PC-9 (cell line): ENCODE measurements around the gene CHRNB1. TPM values are rescaled to one million over a fixed set of nuclear protein-coding genes. Genes with fewer than 3 reads are reported as not detected.

Experiments used
- BruUV-seq: library from RNA; stranded (reverse); fragments of 400-500 nt; replicated peaks from 2 replicates; lab custom pipeline; 2021; lab: Mats Ljungman, UMichigan
- CTCF ChIA-PET: fragments of 300-600 bp; sonication (Branson Sonifier 250); formaldehyde crosslinking; loops from one replicate; lab custom pipeline; 2022; ENCODE audit warnings: antibody characterized with exemption; lab: Charles Lee
- POLR2A ChIA-PET: fragments of 300-600 bp; sonication (Branson Sonifier 250); formaldehyde crosslinking; loops from one replicate; lab custom pipeline; 2022; ENCODE audit warnings: antibody characterized with exemption; ENCODE audit not compliant: unreplicated experiment; lab: Charles Lee
- DNase-seq, 2 experiments: peaks; one replicate each; pipeline versions ENCODE4 v3.0.0 to v3.0.0-alpha.2; 2015 to 2022; ENCODE audit warnings: mixed read lengths in 1 of 2
- H2AFZ ChIP-seq: fragments of 200-600 bp; sonication (generic); 2 replicates; pipeline ENCODE4 v1.8.1; 2017; ENCODE audit warnings: antibody characterized with exemption
- H3F3A ChIP-seq: fragments of 200-600 bp; sonication (generic); 2 replicates; pipeline ENCODE4 v1.8.1; 2017; ENCODE audit warnings: antibody characterized with exemption, mild to moderate bottlenecking, low read depth; ENCODE audit not compliant: insufficient read depth
- H3K27ac ChIP-seq: fragments of 200-600 bp; sonication (generic); 2 replicates; pipeline ENCODE4 v1.6.1; 2016; ENCODE audit warnings: mixed run types
- H3K27me3 ChIP-seq: fragments of 200-600 bp; sonication (generic); 2 replicates; pipeline ENCODE4 v1.6.1; 2016; ENCODE audit warnings: low read depth, mixed run types; ENCODE audit not compliant: insufficient read depth
- H3K36me3 ChIP-seq: fragments of 200-600 bp; sonication (generic); 2 replicates; pipeline ENCODE4 v1.6.1; 2016; ENCODE audit warnings: low read depth, mixed run types
- H3K4me1 ChIP-seq: fragments of 200-600 bp; sonication (generic); replicated peaks from 2 replicates; pipeline ENCODE4 v1.6.1; 2016; ENCODE audit warnings: mixed run types; ENCODE audit not compliant: insufficient read depth
- H3K4me2 ChIP-seq: fragments of 200-600 bp; sonication (generic); 2 replicates; pipeline ENCODE4 v1.6.1; 2017; ENCODE audit warnings: mixed run types
- H3K4me3 ChIP-seq: fragments of 200-600 bp; sonication (generic); 2 replicates; pipeline ENCODE4 v1.6.1; 2016; ENCODE audit warnings: mixed run types
- H3K79me2 ChIP-seq: fragments of 200-600 bp; sonication (generic); 2 replicates; pipeline ENCODE4 v1.6.1; 2017; ENCODE audit warnings: low read depth, mixed run types
- H3K9me2 ChIP-seq: fragments of 200-600 bp; sonication (generic); 2 replicates; pipeline ENCODE4 v1.8.1; 2017; ENCODE audit warnings: mild to moderate bottlenecking; ENCODE audit not compliant: insufficient read depth
- H3K9me3 ChIP-seq: fragments of 200-600 bp; sonication (generic); 2 replicates; pipeline ENCODE4 v1.8.1; 2016; ENCODE audit warnings: low read depth; ENCODE audit not compliant: insufficient read depth
- H4K20me1 ChIP-seq: fragments of 200-600 bp; sonication (generic); 2 replicates; pipeline ENCODE4 v1.8.1; 2017; ENCODE audit not compliant: insufficient read depth
- EZH2 ChIP-seq: fragments of 200-600 bp; sonication (generic); IDR thresholded peaks from 2 replicates; pipeline ENCODE4 v1.8.0; 2017; ENCODE audit warnings: antibody characterized with exemption, low read depth
- intact Hi-C: fragments of 100-400 bp; cut with micrococcal nuclease; formaldehyde crosslinking; loops from one replicate; pipeline ENCODE4 v1.10.0; 2022; ENCODE audit not compliant: unreplicated experiment
- total RNA-seq: library from RNA; stranded (reverse); gene quantifications from 2 replicates; pipeline ENCODE4 v1.2.3, GENCODE V29; 2021
- TF ChIP-seq, protein P1 (sequence below): fragments of 200-600 bp; sonication (generic); conservative IDR thresholded peaks from 2 replicates; pipeline ENCODE4 v1.6.1; 2017; ENCODE audit warnings: mixed run types, antibody characterized with exemption, mild to moderate bottlenecking, moderate library complexity

CHRNB1 gene
- total RNA-seq, 1 experiment from 2014 or later: 53.4 TPM

DNA sequence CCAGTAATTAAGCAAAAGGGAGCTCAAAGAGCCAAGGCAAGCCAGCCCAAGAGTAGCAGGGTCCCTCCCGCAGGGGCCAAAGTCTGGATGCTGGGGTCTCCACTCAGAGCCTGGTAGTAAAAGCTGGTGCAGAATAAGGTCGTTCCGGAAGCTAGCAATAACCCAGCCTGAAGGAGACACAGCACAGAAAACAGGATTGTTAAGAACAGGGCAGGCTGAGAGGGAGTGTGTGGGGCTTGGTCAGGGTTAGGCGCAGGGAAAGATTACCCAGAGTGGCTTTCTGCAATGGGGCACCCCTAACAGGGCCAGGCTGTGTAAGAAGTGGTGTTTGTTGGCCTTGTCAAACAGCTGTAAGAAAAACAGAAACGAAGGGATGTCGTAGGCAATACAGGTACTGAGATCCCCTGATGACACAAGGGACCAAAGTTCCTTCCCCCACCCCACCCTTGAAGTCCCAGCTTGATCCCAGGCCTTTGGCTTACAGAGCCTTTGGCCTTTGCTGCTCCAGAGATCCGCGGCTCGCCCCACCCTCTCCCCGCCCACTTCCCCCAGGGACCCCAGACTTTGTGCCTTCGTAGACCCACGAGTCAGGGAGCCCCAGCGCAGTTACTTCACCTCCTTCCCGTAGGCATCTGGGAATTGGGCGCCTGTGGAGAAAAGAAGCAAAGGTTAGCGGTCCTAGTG is 41.7 kb upstream of the CHRNB1 start:
- Histone ChIP-seq H3K79me2 (0 out of 2 replicates have a peak, but pooled peaks cover 5% of the 10 kb centered on the region), H3K27me3 (no peaks in the 10 kb centered on the region), H2AFZ (no peak overlapping the region), H3K9me3 (no peaks in the 10 kb centered on the region), H3K9me2 (no peaks in the 10 kb centered on the region), H3K36me3 (no peaks in the 10 kb centered on the region), H3K4me3 (peak overlapping the region; percentile 76), H3K4me2 (peak overlapping the region; percentile 88), H3K4me1 (peaks cover 15% of the 10 kb centered on the region), H3K27ac (0 out of 2 replicates have a peak overlapping the region, but pooled peaks have one; percentile 12), H3F3A (peaks cover 12% of the 10 kb centered on the region; the same call in 1 of the 2 replicates), H4K20me1 (no peaks in the 10 kb centered on the region)
- intact Hi-C loops: loop anchor here (5.0 kb wide), 5 partner anchors 51 to 434 kb away; partner anchors contain the start of genes CLDN7, KCTD11, TP53 and WRAP53
- TF ChIP-seq, protein P1, sequence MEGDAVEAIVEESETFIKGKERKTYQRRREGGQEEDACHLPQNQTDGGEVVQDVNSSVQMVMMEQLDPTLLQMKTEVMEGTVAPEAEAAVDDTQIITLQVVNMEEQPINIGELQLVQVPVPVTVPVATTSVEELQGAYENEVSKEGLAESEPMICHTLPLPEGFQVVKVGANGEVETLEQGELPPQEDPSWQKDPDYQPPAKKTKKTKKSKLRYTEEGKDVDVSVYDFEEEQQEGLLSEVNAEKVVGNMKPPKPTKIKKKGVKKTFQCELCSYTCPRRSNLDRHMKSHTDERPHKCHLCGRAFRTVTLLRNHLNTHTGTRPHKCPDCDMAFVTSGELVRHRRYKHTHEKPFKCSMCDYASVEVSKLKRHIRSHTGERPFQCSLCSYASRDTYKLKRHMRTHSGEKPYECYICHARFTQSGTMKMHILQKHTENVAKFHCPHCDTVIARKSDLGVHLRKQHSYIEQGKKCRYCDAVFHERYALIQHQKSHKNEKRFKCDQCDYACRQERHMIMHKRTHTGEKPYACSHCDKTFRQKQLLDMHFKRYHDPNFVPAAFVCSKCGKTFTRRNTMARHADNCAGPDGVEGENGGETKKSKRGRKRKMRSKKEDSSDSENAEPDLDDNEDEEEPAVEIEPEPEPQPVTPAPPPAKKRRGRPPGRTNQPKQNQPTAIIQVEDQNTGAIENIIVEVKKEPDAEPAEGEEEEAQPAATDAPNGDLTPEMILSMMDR: no peak
- TF ChIP-seq EZH2: no peak
- ChIA-PET CTCF (interaction anchor here (0.5 to 1.3 kb wide), 5 partner anchors 32 to 716 kb away, joined by 3 to 19 read pairs (median 5); partner anchors contain the start of genes ALOXE3, SLC2A4 and TMEM102), POLR2A (interaction anchor here (0.5 to 2.1 kb wide), 12 partner anchors 9 to 1241 kb away, joined by 3 to 34 read pairs (median 6); partner anchors contain the start of genes KCNAB3, PLSCR3 and TMEM102)
- DNase-seq: peak in 1 of 2 experiments; percentile 26
- TSS peak; percentile 49 for BruUV-seq

DNA sequence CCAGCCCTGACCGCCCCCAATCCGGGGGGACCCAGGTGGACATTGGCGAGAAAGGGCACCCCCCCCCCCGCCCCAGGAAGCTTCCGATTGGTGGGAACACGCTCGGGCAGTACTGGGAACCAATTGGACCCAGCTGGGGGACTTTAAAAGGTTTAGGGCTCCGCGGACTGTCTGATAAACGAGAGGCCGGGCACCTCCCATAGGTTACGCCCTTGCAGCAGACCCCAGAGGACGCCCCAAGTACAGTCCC is 41.2 kb upstream of the CHRNB1 start:
- Histone ChIP-seq H3K9me3 (no peaks in the 10 kb centered on the region), H3K4me2 (peak overlapping the region; percentile 88), H4K20me1 (no peaks in the 10 kb centered on the region), H3K4me1 (peaks cover 15% of the 10 kb centered on the region), H3K9me2 (no peaks in the 10 kb centered on the region), H3K79me2 (0 out of 2 replicates have a peak, but pooled peaks cover 5% of the 10 kb centered on the region), H3K27ac (peak overlapping the region; percentile 51; the same call in 1 of the 2 replicates), H3F3A (peaks cover 12% of the 10 kb centered on the region; the same call in 1 of the 2 replicates), H3K4me3 (peak overlapping the region; percentile 76), H3K27me3 (no peaks in the 10 kb centered on the region), H2AFZ (no peak overlapping the region), H3K36me3 (no peaks in the 10 kb centered on the region)
- no peak for TF ChIP-seq EZH2
- TF ChIP-seq, protein P1: no peak
- intact Hi-C loops: loop anchor here (5.0 kb wide), 5 partner anchors 51 to 434 kb away; partner anchors contain the start of genes CLDN7, KCTD11, TP53 and WRAP53
- ChIA-PET CTCF (interaction anchor here (0.5 to 1.3 kb wide), 7 partner anchors 32 to 284 kb away, joined by 3 to 19 read pairs (median 7); partner anchors contain the start of genes SLC2A4 and TMEM102), POLR2A (interaction anchor here (0.5 to 2.1 kb wide), 19 partner anchors 9 to 1241 kb away, joined by 3 to 34 read pairs (median 7); partner anchors contain the start of genes CTDNEP1, PLSCR3 and TMEM102)
- BruUV-seq: no TSS peak
- no peak for DNase-seq

DNA sequence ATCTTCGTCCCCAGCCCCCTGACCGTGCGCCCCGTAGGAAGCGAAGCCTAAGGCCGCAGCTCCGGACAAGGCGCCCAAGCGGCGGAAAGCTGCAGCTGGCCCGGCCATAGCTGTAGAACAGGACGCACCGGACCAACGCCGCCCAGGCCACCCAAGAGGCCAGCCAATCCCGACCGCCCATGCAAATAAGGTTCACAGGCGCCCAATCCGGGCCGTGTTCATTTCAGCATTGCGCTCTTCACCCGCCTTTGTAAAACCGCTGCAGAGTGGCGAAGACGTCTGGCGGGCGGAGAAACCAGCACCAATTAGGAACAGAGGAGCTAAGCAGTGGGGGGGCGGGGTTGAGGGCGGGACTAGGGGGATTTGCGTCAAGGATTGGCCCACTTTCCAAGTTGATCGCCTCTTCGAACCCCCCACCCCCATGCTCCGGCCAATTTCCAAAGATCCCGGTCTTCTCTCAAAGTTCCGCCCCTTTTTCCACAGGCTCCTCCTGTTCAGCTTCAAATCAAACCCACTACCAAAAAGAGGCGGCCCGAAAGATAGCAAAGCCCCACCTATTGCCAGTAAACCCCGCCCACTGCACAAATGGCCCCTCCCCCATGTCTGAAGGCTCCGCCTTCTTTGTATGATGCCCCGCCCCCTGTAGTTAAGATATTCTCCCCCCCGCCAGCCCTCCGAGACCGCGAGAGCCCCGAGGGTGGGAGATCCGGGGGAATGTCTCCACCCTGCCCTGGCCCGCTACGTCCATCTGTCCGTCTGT is 40.7 kb upstream of the CHRNB1 start, which contains the start of gene TMEM256:
Gene TMEM256, minus strand, starts transcription at position 121 of the 760 bp plus-strand sequence. Its CDS starts 13 bp downstream, at position 108.
- BruUV-seq: no TSS peak
- H3K79me2 ChIP-seq: 0 out of 2 replicates have a peak, but pooled peaks cover 5% of the 10 kb centered on the region
- no peaks in the 10 kb centered on the region for H3K36me3 ChIP-seq
- TF ChIP-seq, protein P1: no peak
- TF ChIP-seq EZH2: no peak
- H3K4me1 ChIP-seq: peaks cover 15% of the 10 kb centered on the region
- peak within 1 kb of the TSS; percentile 81 for H2AFZ ChIP-seq
- H4K20me1 ChIP-seq: no peaks in the 10 kb centered on the region
- H3K27me3 ChIP-seq: no peaks in the 10 kb centered on the region
- H3K9me2 ChIP-seq: no peaks in the 10 kb centered on the region
- peak within 1 kb of the TSS; percentile 51; the same call in 1 of the 2 replicates for H3K27ac ChIP-seq
- no peaks in the 10 kb centered on the region for H3K9me3 ChIP-seq
- ChIA-PET POLR2A (interaction anchor here (0.5 to 2.1 kb wide), 24 partner anchors 10 to 1240 kb away, joined by 3 to 34 read pairs (median 6); partner anchors contain the start of genes CLDN7, CTDNEP1, PLSCR3 and TMEM102), CTCF (interaction anchor here (0.5 to 1.3 kb wide), 9 partner anchors 32 to 357 kb away, joined by 3 to 19 read pairs (median 6); partner anchors contain the start of gene TMEM102)
- peak; percentile 96 to 99 for DNase-seq
- H3K4me2 ChIP-seq: peak within 1 kb of the TSS; percentile 88
- peaks cover 12% of the 10 kb centered on the region; the same call in 1 of the 2 replicates for H3F3A ChIP-seq
- intact Hi-C loops: loop anchor here (1.0 to 5.0 kb wide), 9 partner anchors 10 to 433 kb away; partner anchors contain the start of genes CLDN7, KCTD11, PLSCR3 and POLR2A
- peak within 1 kb of the TSS; percentile 76 for H3K4me3 ChIP-seq
